GM21528 (cell line): ENCODE data around the gene ANKRD65.
A peak's percentile ranks its signal among the peaks of the same experiment; 100 is the strongest.
"Not testable (repeated sequence)": the region's sequence is repeated elsewhere in the genome, so short reads cannot be mapped to it uniquely, and the experiment has no call there.

Source experiments
- ATAC-seq: cut with Tn5 transposase; IDR thresholded peaks from one replicate; pipeline ENCODE4 v1.9.1; 2021; ENCODE audit warnings: mild to moderate bottlenecking, moderate library complexity; ENCODE audit not compliant: unreplicated experiment, low FRiP score

Gene ANKRD65

DNA sequence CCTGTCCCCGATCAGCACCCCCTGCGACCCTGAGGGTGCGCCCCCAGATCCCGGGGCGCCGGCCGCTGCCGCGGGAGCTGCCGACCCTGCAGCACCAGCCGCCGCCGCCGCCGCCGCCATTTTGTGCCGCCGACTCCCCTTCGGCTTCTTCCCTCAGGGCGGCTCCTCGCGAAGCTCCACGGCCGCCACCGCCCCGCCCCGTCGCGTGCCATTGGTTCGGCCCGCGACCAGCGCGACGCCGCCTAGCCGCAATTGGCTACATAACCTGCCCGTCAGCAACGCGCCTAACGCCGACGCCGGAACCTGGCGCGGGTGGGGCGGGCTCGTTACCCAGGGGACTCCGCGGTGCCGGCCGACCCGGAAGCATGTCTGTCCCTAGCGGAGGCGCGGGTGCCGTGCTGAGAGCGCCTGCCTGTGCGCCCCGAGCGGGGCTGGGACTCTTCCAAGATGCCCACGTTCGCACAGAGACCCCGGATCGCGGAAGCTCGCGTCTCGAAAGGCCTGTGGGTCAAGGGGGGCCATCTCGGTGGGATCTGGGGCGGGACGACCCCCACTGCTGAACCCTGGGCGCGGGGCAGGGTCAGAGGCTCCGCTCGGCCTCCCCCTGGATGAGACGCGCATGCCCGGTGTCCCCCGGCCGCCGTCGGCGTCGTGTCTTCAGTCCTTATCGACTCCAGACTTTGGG, 21.7 kb downstream of the ANKRD65 start, which contains the start of gene CCNL2:
Gene CCNL2, minus strand, starts transcription at position 149 of the 685 bp plus-strand sequence. Its CDS starts 29 bp downstream, at position 120.
- ATAC-seq: peak; percentile 86

DNA sequence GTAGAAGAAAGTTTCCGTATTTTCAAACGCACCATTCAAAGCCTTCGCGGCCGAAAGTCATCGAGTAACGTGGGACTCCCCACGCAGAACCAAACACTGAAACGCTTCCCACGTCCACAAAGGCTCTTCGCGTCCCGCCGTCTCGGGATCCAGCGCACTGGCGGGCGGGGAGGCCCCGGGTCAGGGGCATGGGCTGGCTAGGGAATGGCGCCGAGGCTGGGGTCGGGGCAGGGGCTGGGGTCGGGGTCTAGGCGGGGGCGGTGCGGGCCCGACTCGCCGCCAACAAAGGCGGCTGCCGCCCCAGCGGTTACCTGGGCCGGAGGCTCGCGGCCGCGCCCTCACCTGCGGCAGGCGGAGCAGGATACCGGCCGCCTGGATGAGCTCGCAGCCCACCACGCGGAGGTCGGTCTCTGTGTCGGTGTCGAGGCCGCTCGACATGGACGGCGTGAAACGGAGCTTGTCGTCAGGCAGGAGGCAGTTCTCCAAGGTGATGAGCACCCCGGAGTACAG, 22.3 kb downstream of the ANKRD65 start:
- peak; percentile 18 for ATAC-seq

GRCh38 chr1:1397839-1398523, 23.1 kb downstream of the ANKRD65 start:
- ATAC-seq: no peak

DNA sequence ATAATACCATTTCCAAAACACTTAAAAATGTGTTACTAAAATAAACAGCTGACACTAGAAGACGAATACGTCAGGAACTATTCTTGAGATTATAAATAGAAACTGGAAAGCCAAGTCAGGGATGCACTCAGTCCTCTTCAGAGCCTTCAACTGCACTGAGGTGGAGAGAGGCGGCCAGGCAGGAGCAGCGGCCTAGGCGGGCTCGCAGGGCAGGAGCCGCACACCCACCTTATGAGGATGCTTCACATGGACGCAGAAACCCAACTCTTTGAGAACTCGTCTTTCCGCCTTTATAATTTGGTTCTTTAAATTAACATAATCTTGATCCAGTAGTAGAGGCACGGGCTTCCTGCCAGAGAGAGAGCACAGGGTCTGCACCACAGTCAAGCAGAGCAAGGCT, 25.9 kb downstream of the ANKRD65 start:
- no peak for ATAC-seq

GRCh38 chr1:1394116-1394515, 27.0 kb downstream of the ANKRD65 start:
- ATAC-seq: no peak

- ATAC-seq: no peak
Observed at GRCh38 chr1:1393428-1393827, 27.6 kb downstream of the ANKRD65 start.

- no peak for ATAC-seq
Observed at GRCh38 chr1:1393014-1393413, 28.1 kb downstream of the ANKRD65 start.

GRCh38 chr1:1391225-1391624, 29.9 kb downstream of the ANKRD65 start:
- no peak for ATAC-seq

- ATAC-seq: no peak
Observed at GRCh38 chr1:1390675-1391074, 30.4 kb downstream of the ANKRD65 start.

- no peak for ATAC-seq
Observed at GRCh38 chr1:1388078-1388472, 33.0 kb downstream of the ANKRD65 start.

DNA sequence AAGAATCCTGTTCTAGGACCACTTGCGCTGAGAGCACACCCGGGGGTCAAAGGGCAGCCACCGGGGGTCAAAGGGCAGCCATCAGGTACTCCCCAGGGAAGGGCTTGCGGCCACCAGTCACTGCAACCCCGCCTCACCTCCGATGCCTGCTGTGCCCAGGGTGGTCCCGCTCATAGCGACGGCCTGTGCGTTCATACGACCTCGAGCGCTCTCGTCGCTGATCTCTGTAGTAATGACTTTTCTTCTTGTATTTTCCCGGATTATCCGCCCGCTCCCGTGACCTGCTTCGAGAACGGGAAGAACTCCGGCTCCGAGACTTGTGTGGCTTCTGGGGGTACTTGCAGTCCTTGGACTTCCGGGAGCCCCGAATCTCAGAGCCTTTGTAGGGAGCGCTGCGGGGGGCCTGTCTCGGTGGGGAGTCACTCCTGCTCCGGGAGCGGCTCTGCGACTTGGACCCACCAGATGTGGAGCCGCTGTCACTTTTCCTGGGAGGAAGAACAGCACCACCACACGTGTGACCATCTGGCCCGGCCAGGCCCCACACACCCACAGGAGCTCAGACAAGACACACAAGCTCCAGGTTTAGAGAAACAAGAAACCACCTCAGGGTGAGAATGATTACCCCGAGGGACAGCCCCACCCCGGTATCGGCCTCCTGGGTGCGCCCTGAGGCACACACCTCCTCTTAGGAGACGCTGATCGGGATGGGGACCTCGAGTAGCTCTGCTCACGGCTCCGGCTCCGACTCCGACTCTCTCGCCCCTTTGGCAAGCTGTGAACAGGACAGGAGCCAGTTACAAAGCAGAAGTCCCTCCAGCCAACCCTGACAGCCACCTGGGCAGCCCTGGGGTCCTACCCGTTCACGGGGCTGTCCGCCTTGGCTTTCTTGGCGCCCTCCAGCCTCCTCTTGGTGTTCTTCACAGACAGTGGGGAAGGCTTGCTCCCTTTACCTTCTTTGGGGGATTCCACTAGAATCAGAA, 33.7 kb downstream of the ANKRD65 start:
- ATAC-seq: no peak

- no peak for ATAC-seq
Observed at GRCh38 chr1:1385931-1386330, 35.1 kb downstream of the ANKRD65 start.

DNA sequence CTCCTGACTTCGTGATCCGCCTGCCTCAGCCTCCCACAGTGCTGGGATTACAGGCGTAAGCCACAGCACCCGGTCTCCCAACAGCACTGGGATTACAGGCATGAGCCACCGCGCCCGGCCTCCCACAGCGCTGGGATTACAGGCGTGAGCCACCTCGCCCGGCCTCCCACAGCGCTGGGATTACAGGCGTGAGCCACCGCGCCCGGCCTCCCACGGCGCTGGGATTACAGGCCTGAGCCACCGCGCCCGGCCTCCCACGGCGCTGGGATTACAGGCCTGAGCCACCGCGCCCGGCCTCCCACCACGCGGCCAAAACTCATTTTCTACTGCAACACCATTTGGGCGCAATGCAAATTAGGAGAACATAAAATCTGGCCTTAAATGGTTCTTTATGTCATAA, 35.7 kb downstream of the ANKRD65 start:
- ATAC-seq: not testable (repeated sequence)

GRCh38 chr1:1381294-1381693, 39.8 kb downstream of the ANKRD65 start:
- no peak for ATAC-seq

- ATAC-seq: no peak
Observed at GRCh38 chr1:1380860-1381259, 40.2 kb downstream of the ANKRD65 start.

GRCh38 chr1:1377540-1378205, 43.4 kb downstream of the ANKRD65 start:
- ATAC-seq: no peak

- no peak for ATAC-seq
Observed at GRCh38 chr1:1376551-1377226, 44.4 kb downstream of the ANKRD65 start.

GRCh38 chr1:1374929-1375662, 46.0 kb downstream of the ANKRD65 start, which contains the start of gene AURKAIP1:
Gene AURKAIP1 (minus strand): TSS chr1:1375207. CDS start chr1:1374756, 451 bp downstream.
- peak; percentile 79 for ATAC-seq

DNA sequence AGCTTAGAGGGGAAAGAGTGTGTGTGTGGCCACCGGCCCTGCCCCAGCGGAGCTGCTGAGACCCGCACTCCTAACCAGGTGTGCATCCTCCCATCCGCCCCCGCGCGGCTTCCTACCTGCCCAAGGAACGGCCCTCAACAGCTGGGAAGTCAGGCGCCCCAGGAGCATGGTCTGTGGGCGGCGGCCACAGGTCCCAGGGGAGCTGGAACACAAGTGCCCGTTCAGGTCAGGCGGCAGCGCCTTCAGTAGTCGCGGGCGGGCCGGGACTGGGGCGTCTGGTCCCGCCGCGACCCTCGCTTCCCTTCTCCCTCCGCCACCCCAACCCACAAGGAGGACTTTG, 46.5 kb downstream of the ANKRD65 start:
- peak; percentile 10 for ATAC-seq
